Endothelial cell of umbilical vein (primary cell): ENCODE results near the gene B2M. TPM values are rescaled to one million over a fixed set of nuclear protein-coding genes. Genes with fewer than 3 reads are reported as not detected.

Source experiments
- Bru-seq: library from RNA; stranded (reverse); fragments of 400-500 nt; gene quantifications from one replicate; lab custom pipeline; 2021; lab: Mats Ljungman, UMichigan
- BruChase-seq, 2 experiments: library from RNA; stranded (reverse); fragments of 400-500 nt; gene quantifications; one replicate each; lab custom pipeline; 2021; lab: Mats Ljungman, UMichigan
- BruUV-seq: library from RNA; stranded (reverse); fragments of 400-500 nt; replicated peaks from 2 replicates; lab custom pipeline; 2021; lab: Mats Ljungman, UMichigan
- CTCF ChIA-PET: fragments of 300-600, 350-600 bp; sonication (Branson Sonifier 250); formaldehyde crosslinking; loops from one replicate; lab custom pipeline; 2021; ENCODE audit warnings: antibody characterized with exemption, inconsistent platforms; lab: Charles Lee
- POLR2A ChIA-PET: fragments of 300-600, 350-600 bp; sonication (Branson Sonifier 250); formaldehyde crosslinking; loops from one replicate; lab custom pipeline; 2021; ENCODE audit warnings: antibody characterized with exemption, inconsistent platforms; lab: Charles Lee
- DNase-seq: peaks from one replicate; pipeline ENCODE4 v3.0.0-alpha.2; 2011; ENCODE audit warnings: low read depth, low spot score
- FAIRE-seq: peaks from 2 replicates; lab custom pipeline; 2011; peaks lifted over from hg19 to GRCh38; lab: Jason Lieb, UNC
- H2AFZ ChIP-seq: 2 replicates; pipeline ENCODE4 v1.6.0; 2012; ENCODE audit warnings: low read depth, low read length, control low read depth, inconsistent platforms
- H3K27ac ChIP-seq: 2 replicates; pipeline ENCODE4 v1.5.1; 2011; ENCODE audit warnings: low read depth, mild to moderate bottlenecking, control low read depth, low read length, moderate library complexity; ENCODE audit not compliant: insufficient read depth
- H3K27me3 ChIP-seq, 2 experiments: 2 replicates each; pipeline versions ENCODE4 v1.6.0 to v1.6.1; 2011; ENCODE audit warnings: low read length in 2 of 2, mixed read lengths in 1 of 2; ENCODE audit not compliant: control insufficient read depth in 2 of 2, insufficient read depth in 2 of 2
- H3K36me3 ChIP-seq, 2 experiments: 2 replicates in 1 of 2; 3 replicates in 1 of 2; pipeline ENCODE4 v1.5.1; 2011; ENCODE audit warnings: low read length in 2 of 2, mild to moderate bottlenecking in 1 of 2, moderate library complexity in 1 of 2; ENCODE audit not compliant: control insufficient read depth in 2 of 2, insufficient read depth in 2 of 2; ENCODE audit errors: extremely low read depth in 1 of 2
- H3K4me1 ChIP-seq: 3 replicates; pipeline ENCODE4 v1.5.1; 2011; ENCODE audit warnings: mild to moderate bottlenecking, low read length; ENCODE audit not compliant: control insufficient read depth, insufficient read depth; ENCODE audit errors: extremely low read depth
- H3K4me2 ChIP-seq: 2 replicates; pipeline ENCODE4 v1.6.1; 2011; ENCODE audit warnings: low read length, control low read depth, mixed read lengths; ENCODE audit not compliant: insufficient read depth
- H3K4me3 ChIP-seq, 3 experiments: fragments of 200-600 bp in 1 of 3; sonication (generic), shearing (Covaris generic) in 1 of 3; replicated peaks in 1 of 3; 2 replicates each; pipeline ENCODE4 v1.5.1; 2011 to 2016; ENCODE audit warnings: control low read depth in 3 of 3, low read length in 3 of 3, mild to moderate bottlenecking in 2 of 3, inconsistent platforms in 1 of 3, low read depth in 1 of 3, moderate library complexity in 1 of 3; ENCODE audit not compliant: insufficient read depth in 1 of 3
- H3K79me2 ChIP-seq: 2 replicates; pipeline ENCODE4 v1.6.0; 2012; ENCODE audit warnings: low read length, inconsistent platforms; ENCODE audit not compliant: control insufficient read depth, insufficient read depth
- H3K9ac ChIP-seq: replicated peaks from 2 replicates; pipeline ENCODE3; 2011; ENCODE audit warnings: low read length, control low read depth; ENCODE audit not compliant: insufficient read depth; ENCODE audit errors: extremely low read depth
- H3K9me1 ChIP-seq: replicated peaks from 3 replicates; pipeline ENCODE4 v1.6.0; 2011; ENCODE audit warnings: mild to moderate bottlenecking, low read length; ENCODE audit not compliant: control insufficient read depth, insufficient read depth; ENCODE audit errors: extremely low read depth
- H3K9me3 ChIP-seq: replicated peaks from 2 replicates; pipeline ENCODE4 v1.5.1; 2012; ENCODE audit warnings: low read length, inconsistent platforms; ENCODE audit not compliant: control insufficient read depth, insufficient read depth
- H4K20me1 ChIP-seq: replicated peaks from 2 replicates; pipeline ENCODE3; 2011; ENCODE audit warnings: mild to moderate bottlenecking, low read length; ENCODE audit not compliant: control insufficient read depth, insufficient read depth; ENCODE audit errors: extremely low read depth
- EZH2 ChIP-seq: IDR thresholded peaks from 2 replicates; pipeline ENCODE4 v1.6.1; 2012; ENCODE audit warnings: borderline replicate concordance, low read depth, mild to moderate bottlenecking, moderate library complexity, low read length, inconsistent platforms; ENCODE audit not compliant: severe bottlenecking
- FOS ChIP-seq: IDR thresholded peaks from 2 replicates; pipeline ENCODE4 v1.6.1; 2011; ENCODE audit warnings: mild to moderate bottlenecking, low read length, moderate library complexity, borderline replicate concordance; ENCODE audit not compliant: insufficient read depth
- GATA2 ChIP-seq: IDR thresholded peaks from 2 replicates; pipeline ENCODE4 v1.7.0; 2011; ENCODE audit warnings: low read depth, mild to moderate bottlenecking, moderate library complexity, mixed read lengths, low read length; ENCODE audit not compliant: insufficient read length, insufficient read depth
- JUN ChIP-seq: IDR thresholded peaks from 2 replicates; pipeline ENCODE4 v1.6.1; 2011; ENCODE audit warnings: borderline replicate concordance, low read depth; ENCODE audit not compliant: insufficient read length, insufficient read depth
- MAX ChIP-seq: IDR thresholded peaks from 2 replicates; pipeline ENCODE4 v1.6.1; 2011; ENCODE audit not compliant: insufficient read depth, insufficient read length
- MYC ChIP-seq: IDR thresholded peaks from one replicate; pipeline ENCODE4 v1.6.1; 2011; ENCODE audit warnings: mild to moderate bottlenecking, low read depth, low read length
- POLR2A ChIP-seq: IDR thresholded peaks from 2 replicates; pipeline ENCODE4 v1.6.1; 2012; ENCODE audit warnings: low read depth, mild to moderate bottlenecking, control low read depth, low read length
- POLR2AphosphoS5 ChIP-seq: IDR thresholded peaks from 2 replicates; pipeline ENCODE4 v1.6.1; 2012; ENCODE audit warnings: low read depth, mild to moderate bottlenecking, control low read depth, low read length, moderate library complexity; ENCODE audit not compliant: insufficient read depth
- dilution Hi-C: fragments of 300-500 bp; cut with MboI; formaldehyde crosslinking; loops from one replicate; pipeline ENCODE4 v1.15.0; 2019; ENCODE audit warnings: low sequenced_read_pairs; ENCODE audit not compliant: extremely low pct_ligation_motif_present
- intact Hi-C: fragments of 100-400 bp; cut with micrococcal nuclease; formaldehyde crosslinking; loops from one replicate; pipeline ENCODE4 v1.10.0; 2022
- long read RNA-seq: library from polyadenylated mRNA; stranded (forward); transcript quantifications from one replicate; pipeline ENCODE4 v2.0.0, GENCODE V29; 2021
- polyA minus RNA-seq, 3 experiments: library from RNA; depleted of rRNA, polyadenylated mRNA; stranded (reverse); fragments of >200 nt; gene quantifications; 1 replicate in 1 of 3; 2 replicates in 2 of 3; pipeline ENCODE4 v1.2.3, GENCODE V29; 2011
- polyA plus RNA-seq, 4 experiments: library from polyadenylated mRNA; depleted of rRNA in 3 of 4; stranded (reverse) in 3 of 4; unstranded in 1 of 4; fragments of >200 nt; gene quantifications; 2 replicates each; pipeline versions ENCODE4 v1.2.1 to v1.2.3, GENCODE V29; 2011 to 2012; ENCODE audit warnings: missing spikeins in 1 of 4
- total RNA-seq: library from RNA; stranded (reverse); gene quantifications from 2 replicates; pipeline ENCODE4 v1.2.3, GENCODE V29; 2021
- TF ChIP-seq, protein P1 (sequence below), 2 donors: IDR thresholded peaks; 1 replicate in 1 of 2; 2 replicates in 1 of 2; pipeline ENCODE4 v1.5.1; 2011; ENCODE audit warnings: low read length in 2 of 2, mild to moderate bottlenecking in 2 of 2, moderate library complexity in 2 of 2, control low read depth in 1 of 2, inconsistent platforms in 1 of 2, low read depth in 1 of 2; ENCODE audit not compliant: insufficient read depth in 1 of 2; ENCODE audit errors: extremely low read depth in 1 of 2

Gene B2M
- total RNA-seq (725 and 985 TPM in 2 replicates), polyA plus RNA-seq (5,169 and 5,206 TPM in 2 replicates), polyA minus RNA-seq (566 and 595 TPM in 2 replicates), Bru-seq, nascent RNA (percentile 97 among the genes with signal in this experiment), BruChase-seq, experiment 1, labeled RNA remaining after a 6-hour chase (percentile 99 among the genes with signal in this experiment), BruChase-seq, experiment 2, labeled RNA remaining after a 2-hour chase (percentile 96 among the genes with signal in this experiment)
- 3,465 and 6,175 TPM in 2 replicates for polyA plus RNA-seq (2011; cell fraction: cytosol; rRNA removed)
- 752 and 1,571 TPM in 2 replicates for polyA plus RNA-seq (2011; cell fraction: nucleus; rRNA removed)
- 2,187 and 2,905 TPM in 2 replicates for polyA plus RNA-seq (2012)
- 722 TPM for polyA minus RNA-seq (2011; cell fraction: cytosol; rRNA and poly(A)+ RNA removed)
- polyA minus RNA-seq (2011; cell fraction: nucleus; rRNA and poly(A)+ RNA removed), result 140 and 206 TPM in 2 replicates
- long read RNA-seq, transcript B2M-214 (1 exons, 2,403 nt), result minor isoform, 5 of 4,097 reads
- long read RNA-seq, transcript B2M-208 (3 exons, 1,081 nt), result minor isoform, 17 of 4,097 reads
- long read RNA-seq, transcript B2M-213 (1 exons, 2,329 nt), result minor isoform, 40 of 4,097 reads
- long read RNA-seq, transcript B2M-204 (4 exons, 1,705 nt), result major isoform, 3,998 of 4,097 reads
- long read RNA-seq, partial matches to known transcripts, result 19 of 4,097 reads
- long read RNA-seq, other reads (novel, unspliced or antisense), result 18 of 4,097 reads

DNA sequence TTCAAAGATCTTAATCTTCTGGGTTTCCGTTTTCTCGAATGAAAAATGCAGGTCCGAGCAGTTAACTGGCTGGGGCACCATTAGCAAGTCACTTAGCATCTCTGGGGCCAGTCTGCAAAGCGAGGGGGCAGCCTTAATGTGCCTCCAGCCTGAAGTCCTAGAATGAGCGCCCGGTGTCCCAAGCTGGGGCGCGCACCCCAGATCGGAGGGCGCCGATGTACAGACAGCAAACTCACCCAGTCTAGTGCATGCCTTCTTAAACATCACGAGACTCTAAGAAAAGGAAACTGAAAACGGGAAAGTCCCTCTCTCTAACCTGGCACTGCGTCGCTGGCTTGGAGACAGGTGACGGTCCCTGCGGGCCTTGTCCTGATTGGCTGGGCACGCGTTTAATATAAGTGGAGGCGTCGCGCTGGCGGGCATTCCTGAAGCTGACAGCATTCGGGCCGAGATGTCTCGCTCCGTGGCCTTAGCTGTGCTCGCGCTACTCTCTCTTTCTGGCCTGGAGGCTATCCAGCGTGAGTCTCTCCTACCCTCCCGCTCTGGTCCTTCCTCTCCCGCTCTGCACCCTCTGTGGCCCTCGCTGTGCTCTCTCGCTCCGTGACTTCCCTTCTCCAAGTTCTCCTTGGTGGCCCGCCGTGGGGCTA, at the start of gene B2M, which contains the start of gene PATL2:
TSS of gene B2M (plus strand) at position 422 of the 647 bp plus-strand sequence. CDS start at position 452, 30 bp downstream.
TSS of gene PATL2 (minus strand) at position 228 of the 647 bp plus-strand sequence. CDS start 34,833 bp downstream, outside the sequence.
- Histone ChIP-seq H2AFZ (peak within 1 kb of the TSS; percentile 85), H3K4me1 (peaks cover 4% of the 10 kb centered on the region), H3K27ac (peak within 1 kb of the TSS; percentile 92), H3K4me2 (peak within 1 kb of the TSS; percentile 96), H3K9ac (peak within 1 kb of the TSS; percentile 97), H3K4me3 (peak within 1 kb of the TSS; percentile 79 to 96 (median 87)), H3K79me2 (peaks cover 44% of the 10 kb centered on the region), H3K36me3 (peaks cover 6 to 9% of the 10 kb centered on the region in 2 experiments), H3K27me3 (no peaks in the 10 kb centered on the region), H3K9me3 (no peaks in the 10 kb centered on the region), H4K20me1 (peaks cover 5% of the 10 kb centered on the region), H3K9me1 (no peaks in the 10 kb centered on the region)
- intact Hi-C loops, result loop anchor here (1.0 to 10.0 kb wide), 3 partner anchors 48 to 484 kb away; partner anchors contain the start of gene SPG11
- BruUV-seq, result no TSS peak
- ChIA-PET CTCF (interaction anchor here (0.6 to 6.8 kb wide), 10 partner anchors 11 to 326 kb away, joined by 3 to 107 read pairs (median 4); partner anchors contain the start of genes SPG11 and TRIM69), POLR2A (interaction anchor here (0.6 to 5.3 kb wide), 11 partner anchors 9 to 48 kb away, joined by 3 to 63 read pairs (median 5); partner anchors contain the start of genes SPG11 and TRIM69)
- dilution Hi-C loops, result no loop called here
- TF ChIP-seq FOS, result no peak
- TF ChIP-seq EZH2, result no peak
- no peak for TF ChIP-seq MYC
- TF ChIP-seq, protein P1, sequence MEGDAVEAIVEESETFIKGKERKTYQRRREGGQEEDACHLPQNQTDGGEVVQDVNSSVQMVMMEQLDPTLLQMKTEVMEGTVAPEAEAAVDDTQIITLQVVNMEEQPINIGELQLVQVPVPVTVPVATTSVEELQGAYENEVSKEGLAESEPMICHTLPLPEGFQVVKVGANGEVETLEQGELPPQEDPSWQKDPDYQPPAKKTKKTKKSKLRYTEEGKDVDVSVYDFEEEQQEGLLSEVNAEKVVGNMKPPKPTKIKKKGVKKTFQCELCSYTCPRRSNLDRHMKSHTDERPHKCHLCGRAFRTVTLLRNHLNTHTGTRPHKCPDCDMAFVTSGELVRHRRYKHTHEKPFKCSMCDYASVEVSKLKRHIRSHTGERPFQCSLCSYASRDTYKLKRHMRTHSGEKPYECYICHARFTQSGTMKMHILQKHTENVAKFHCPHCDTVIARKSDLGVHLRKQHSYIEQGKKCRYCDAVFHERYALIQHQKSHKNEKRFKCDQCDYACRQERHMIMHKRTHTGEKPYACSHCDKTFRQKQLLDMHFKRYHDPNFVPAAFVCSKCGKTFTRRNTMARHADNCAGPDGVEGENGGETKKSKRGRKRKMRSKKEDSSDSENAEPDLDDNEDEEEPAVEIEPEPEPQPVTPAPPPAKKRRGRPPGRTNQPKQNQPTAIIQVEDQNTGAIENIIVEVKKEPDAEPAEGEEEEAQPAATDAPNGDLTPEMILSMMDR (IDR thresholded peaks at IDR 0.05; ENCODE audit: extremely low read depth in 1 of 2, insufficient read depth in 1 of 2, low read depth in 1 of 2, low read length in 2 of 2), result no peak
- peak; percentile 100 for TF ChIP-seq POLR2AphosphoS5
- no peak for TF ChIP-seq JUN
- TF ChIP-seq POLR2A, result peak; percentile 100
- TF ChIP-seq GATA2, result peak; percentile 60
- TF ChIP-seq MAX, result no peak
- FAIRE-seq (peak; percentile 91), DNase-seq (peak; percentile 98)
